Parathyroid adenoma (tissue), 2 donors: Measurements from ENCODE around the gene MIB2.
"Not testable (repeated sequence)": the region's sequence is repeated elsewhere in the genome, so short reads cannot be mapped to it uniquely, and the experiment has no call there.

Experiments
- H2AFZ ChIP-seq: fragments of 300-600 bp; sonication (generic); one replicate; pipeline ENCODE4 v1.7.0; 2017; ENCODE audit warnings: antibody characterized with exemption, mild to moderate bottlenecking
- H3K27ac ChIP-seq: fragments of 300-600 bp; sonication (generic); one replicate; pipeline ENCODE4 v1.7.0; 2017
- H3K27me3 ChIP-seq: fragments of 300-600 bp; sonication (generic); one replicate; pipeline ENCODE4 v1.7.0; 2017; ENCODE audit warnings: low read length; ENCODE audit not compliant: control insufficient read depth, insufficient read depth
- H3K36me3 ChIP-seq: fragments of 300-600 bp; sonication (generic); one replicate; pipeline ENCODE4 v1.7.0; 2017; ENCODE audit warnings: low read length; ENCODE audit not compliant: control insufficient read depth, insufficient read depth
- H3K4me1 ChIP-seq: fragments of 300-600 bp; sonication (generic); one replicate; pipeline ENCODE4 v1.7.0; 2017; ENCODE audit warnings: control low read depth
- H3K4me2 ChIP-seq: fragments of 300-600 bp; sonication (generic); one replicate; pipeline ENCODE4 v1.7.0; 2017; ENCODE audit warnings: low read length
- H3K4me3 ChIP-seq: fragments of 300-600 bp; sonication (generic); one replicate; pipeline ENCODE4 v1.7.0; 2017; ENCODE audit warnings: low read depth, low read length
- H3K79me2 ChIP-seq: fragments of 300-600 bp; sonication (generic); one replicate; pipeline ENCODE4 v1.7.0; 2017; ENCODE audit warnings: control low read depth
- H3K9ac ChIP-seq: fragments of 300-600 bp; sonication (generic); one replicate; pipeline ENCODE4 v1.7.0; 2017; ENCODE audit warnings: mild to moderate bottlenecking
- H3K9me3 ChIP-seq: fragments of 300-600 bp; sonication (generic); one replicate; pipeline ENCODE4 v1.7.0; 2017; ENCODE audit warnings: low read length; ENCODE audit not compliant: control insufficient read depth
- CTCF ChIP-seq: fragments of 300-600 bp; sonication (generic); IDR thresholded peaks from one replicate; pipeline ENCODE4 v1.7.0; 2017; ENCODE audit warnings: antibody characterized with exemption, mild to moderate bottlenecking
- donor health status: primary hyperparathyroidism.

Gene MIB2

GRCh38 chr1:1631782-1632420 is 16.6 kb downstream of the MIB2 start, which contains the start of gene MMP23B:
TSS of gene MMP23B (plus strand) at chr1:1632173. CDS start at chr1:1632219, 46 bp downstream.
- no peak within 1 kb of the TSS for H3K4me2 ChIP-seq
- no peak within 1 kb of the TSS for H3K9ac ChIP-seq
- no peaks in the 10 kb centered on the region for H3K9me3 ChIP-seq
- no peaks in the 10 kb centered on the region for H3K36me3 ChIP-seq
- H2AFZ ChIP-seq = no peak within 1 kb of the TSS
- no peak within 1 kb of the TSS for H3K4me3 ChIP-seq
- H3K27me3 ChIP-seq = no peaks in the 10 kb centered on the region
- no peak for TF ChIP-seq CTCF
- no peaks in the 10 kb centered on the region for H3K79me2 ChIP-seq
- no peaks in the 10 kb centered on the region for H3K4me1 ChIP-seq
- no peak within 1 kb of the TSS for H3K27ac ChIP-seq

- not testable (repeated sequence) for H3K4me3 ChIP-seq, H3K79me2 ChIP-seq, H3K27ac ChIP-seq, H3K9me3 ChIP-seq, H3K9ac ChIP-seq, H3K4me1 ChIP-seq, H3K27me3 ChIP-seq, H2AFZ ChIP-seq, H3K4me2 ChIP-seq, H3K36me3 ChIP-seq
Measured at GRCh38 chr1:1633409-1633808, 18.1 kb downstream of the MIB2 start.

GRCh38 chr1:1634613-1635012 is 19.3 kb downstream of the MIB2 start:
- not testable (repeated sequence) for H3K36me3 ChIP-seq, H3K27ac ChIP-seq, H3K79me2 ChIP-seq, H3K9me3 ChIP-seq, H3K4me3 ChIP-seq, H3K4me1 ChIP-seq, H3K9ac ChIP-seq, H2AFZ ChIP-seq, H3K4me2 ChIP-seq, H3K27me3 ChIP-seq

GRCh38 chr1:1636621-1637478 is 21.6 kb downstream of the MIB2 start:
- H3K36me3 ChIP-seq, H3K79me2 ChIP-seq, H3K27ac ChIP-seq, H3K4me1 ChIP-seq, H3K4me2 ChIP-seq, H3K9ac ChIP-seq, H3K27me3 ChIP-seq, H3K4me3 ChIP-seq, H3K9me3 ChIP-seq, H2AFZ ChIP-seq: not testable (repeated sequence)

GRCh38 chr1:1637479-1637875 is 22.2 kb downstream of the MIB2 start:
- H3K36me3 ChIP-seq, H3K27me3 ChIP-seq, H3K4me1 ChIP-seq: not testable (repeated sequence)

GRCh38 chr1:1638528-1638927 is 23.2 kb downstream of the MIB2 start:
- not testable (repeated sequence) for H3K36me3 ChIP-seq, H3K4me3 ChIP-seq, H2AFZ ChIP-seq, H3K9me3 ChIP-seq, H3K79me2 ChIP-seq, H3K27ac ChIP-seq, H3K27me3 ChIP-seq, H3K9ac ChIP-seq, H3K4me2 ChIP-seq, H3K4me1 ChIP-seq

More at GRCh38 chr1:1637479-1637875, 22.2 kb downstream of the MIB2 start:
- not testable (repeated sequence) for H3K27ac ChIP-seq, H2AFZ ChIP-seq, H3K9me3 ChIP-seq, H3K9ac ChIP-seq, H3K79me2 ChIP-seq, H3K4me2 ChIP-seq, H3K4me3 ChIP-seq

- not testable (repeated sequence) for H3K9ac ChIP-seq, H3K4me3 ChIP-seq, H3K4me2 ChIP-seq, H3K79me2 ChIP-seq, H2AFZ ChIP-seq, H3K27me3 ChIP-seq, H3K36me3 ChIP-seq, H3K4me1 ChIP-seq, H3K9me3 ChIP-seq, H3K27ac ChIP-seq
Measured at GRCh38 chr1:1639368-1639767, 24.1 kb downstream of the MIB2 start.

- H3K79me2 ChIP-seq, H3K36me3 ChIP-seq, H3K4me1 ChIP-seq, H3K9ac ChIP-seq, H3K9me3 ChIP-seq, H2AFZ ChIP-seq, H3K4me3 ChIP-seq, H3K27me3 ChIP-seq, H3K4me2 ChIP-seq, H3K27ac ChIP-seq: not testable (repeated sequence)
Measured at GRCh38 chr1:1640081-1640480, 24.8 kb downstream of the MIB2 start.

- not testable (repeated sequence) for H3K27me3 ChIP-seq, H3K36me3 ChIP-seq, H3K4me1 ChIP-seq, H3K4me2 ChIP-seq, H3K27ac ChIP-seq, H3K79me2 ChIP-seq, H3K4me3 ChIP-seq, H3K9me3 ChIP-seq, H2AFZ ChIP-seq, H3K9ac ChIP-seq
Measured at GRCh38 chr1:1640711-1641461, 25.6 kb downstream of the MIB2 start.

- not testable (repeated sequence) for H3K79me2 ChIP-seq, H3K4me3 ChIP-seq, H3K27me3 ChIP-seq, H3K9me3 ChIP-seq, H3K9ac ChIP-seq, H3K36me3 ChIP-seq, H2AFZ ChIP-seq, H3K4me2 ChIP-seq, H3K27ac ChIP-seq, H3K4me1 ChIP-seq
Measured at GRCh38 chr1:1646326-1646725, 31.0 kb downstream of the MIB2 start.
